GM23338 (cell line): ENCODE measurements around the gene CEP70. TPM values are rescaled to one million over a fixed set of nuclear protein-coding genes. Genes with fewer than 3 reads are reported as not detected.

Source experiments
- ATAC-seq: fragments of 200-7000 bp; cut with Tn5 transposase; 3 replicates; pipeline ENCODE4 v1.9.1; 2020
- DNase-seq: peaks from one replicate; pipeline ENCODE4 v3.0.0-alpha.2; 2015; ENCODE audit warnings: low spot score
- H2AFZ ChIP-seq: fragments of 200-600 bp; sonication (generic); 2 replicates; pipeline ENCODE4 v1.8.0; 2016; ENCODE audit warnings: antibody characterized with exemption, mild to moderate bottlenecking, moderate library complexity
- H3F3A ChIP-seq: fragments of 200-600 bp; sonication (generic); replicated peaks from 2 replicates; pipeline ENCODE4 v1.8.0; 2017; ENCODE audit warnings: antibody characterized with exemption, mixed run types, low read depth
- H3K27ac ChIP-seq: fragments of 200-600 bp; sonication (generic); 2 replicates; pipeline ENCODE4 v1.6.1; 2016; ENCODE audit warnings: low read depth
- H3K27me3 ChIP-seq: fragments of 200-600 bp; sonication (generic); 2 replicates; pipeline ENCODE4 v1.8.0; 2016; ENCODE audit warnings: mild to moderate bottlenecking, mixed run types, moderate library complexity; ENCODE audit not compliant: insufficient read depth
- H3K36me3 ChIP-seq: fragments of 200-600 bp; sonication (generic); 2 replicates; pipeline ENCODE4 v1.8.0; 2016; ENCODE audit warnings: mild to moderate bottlenecking; ENCODE audit not compliant: insufficient read depth
- H3K4me1 ChIP-seq: fragments of 200-600 bp; sonication (generic); 2 replicates; pipeline ENCODE4 v1.8.0; 2016; ENCODE audit warnings: mild to moderate bottlenecking, moderate library complexity; ENCODE audit not compliant: insufficient read depth
- H3K4me2 ChIP-seq: fragments of 200-600 bp; sonication (generic); 2 replicates; pipeline ENCODE4 v1.7.1; 2017; ENCODE audit warnings: mixed run types
- H3K4me3 ChIP-seq: fragments of 200-600 bp; sonication (generic); 2 replicates; pipeline ENCODE4 v1.6.1; 2016; ENCODE audit warnings: mixed run types
- H3K79me2 ChIP-seq: fragments of 200-600 bp; sonication (generic); replicated peaks from 2 replicates; pipeline ENCODE4 v1.8.0; 2017; ENCODE audit warnings: mild to moderate bottlenecking; ENCODE audit not compliant: insufficient read depth
- H3K9me2 ChIP-seq: fragments of 200-600 bp; sonication (generic); 2 replicates; pipeline ENCODE4 v1.8.0; 2017; ENCODE audit not compliant: insufficient read depth
- H4K20me1 ChIP-seq: fragments of 200-600 bp; sonication (generic); replicated peaks from 2 replicates; pipeline ENCODE4 v1.8.0; 2017; ENCODE audit warnings: mild to moderate bottlenecking; ENCODE audit not compliant: insufficient read depth
- H3K27ac Mint-ChIP-seq: 2 replicates; pipeline ENCODE4 v1.8.0; 2020; ENCODE audit warnings: inconsistent platforms, mild to moderate bottlenecking, moderate library complexity, mixed read lengths
- H3K27me3 Mint-ChIP-seq: 3 replicates; pipeline ENCODE4 v1.8.0; 2022; ENCODE audit warnings: low read depth, mild to moderate bottlenecking, moderate library complexity, mixed read lengths, inconsistent platforms; ENCODE audit not compliant: insufficient read depth, poor library complexity
- H3K36me3 Mint-ChIP-seq: 3 replicates; pipeline ENCODE4 v1.8.0; 2021; ENCODE audit warnings: low read depth, mild to moderate bottlenecking, inconsistent platforms, moderate library complexity, mixed read lengths
- H3K4me1 Mint-ChIP-seq: 3 replicates; pipeline ENCODE4 v1.8.0; 2020; ENCODE audit warnings: mild to moderate bottlenecking, inconsistent platforms, mixed read lengths
- H3K4me3 Mint-ChIP-seq: 3 replicates; pipeline ENCODE4 v1.8.0; 2021; ENCODE audit warnings: moderate library complexity, mild to moderate bottlenecking, inconsistent platforms, mixed read lengths
- H3K9me3 Mint-ChIP-seq: 3 replicates; pipeline ENCODE4 v1.8.0; 2020; ENCODE audit warnings: moderate library complexity, mild to moderate bottlenecking, inconsistent platforms, mixed read lengths
- CTCF ChIP-seq, 2 experiments: fragments of 200-600 bp in 1 of 2; sonication (generic) in 1 of 2; conservative IDR thresholded peaks; 2 replicates each; pipeline versions ENCODE4 v1.5.1 to v1.6.1; 2016 to 2017; ENCODE audit warnings: antibody characterized with exemption in 2 of 2, low read depth in 2 of 2, mild to moderate bottlenecking in 2 of 2, moderate library complexity in 1 of 2
- ZNF462 ChIP-seq: fragments of 250-450 bp; sonication (Bioruptor Pico); IDR thresholded peaks from 2 replicates; pipeline ENCODE4 v1.5.0; 2020; ENCODE audit warnings: mild to moderate bottlenecking, moderate library complexity
- polyA plus RNA-seq: library from polyadenylated mRNA; unstranded; fragments of >200 nt; fragmentation: Nextera tagmentation; extraction: Ambion mirVana; gene quantifications from 2 replicates; pipeline ENCODE4 v1.2.1, GENCODE V29; 2016
- total RNA-seq: library from RNA; depleted of rRNA; stranded (reverse); fragments of >200 nt; shearing (Covaris generic); gene quantifications from 2 replicates; pipeline ENCODE4 v1.2.3, GENCODE V29; 2014

Gene CEP70
- total and polyA plus RNA-seq, 2 experiments from 2014 or later = 28.8 to 31.4 TPM

GRCh38 chr3:138594935-138595610 is 1.0 kb upstream of the CEP70 start:
- Histone ChIP-seq H3K4me3 (no peak overlapping the region), H3K27me3 (no peaks in the 10 kb centered on the region), H3K4me1 (peaks cover 19% of the 10 kb centered on the region), H4K20me1 (no peaks in the 10 kb centered on the region), H3K36me3 (peaks cover 4% of the 10 kb centered on the region; the same call in 1 of the 2 replicates), H3F3A (no peaks in the 10 kb centered on the region), H3K27ac (no peak overlapping the region), H3K79me2 (peaks cover 9% of the 10 kb centered on the region; the same call in 1 of the 2 replicates), H3K9me2 (0 out of 2 replicates have a peak, but pooled peaks cover 4% of the 10 kb centered on the region), H3K4me2 (no peak overlapping the region), H2AFZ (peak overlapping the region; percentile 40; the same call in 1 of the 2 replicates)
- ATAC-seq (no peak), DNase-seq (no peak)
- Mint-ChIP-seq H3K4me3 (peak overlapping the region; percentile 91), H3K9me3 (peaks cover 11% of the 10 kb centered on the region; the same call in 1 of the 3 replicates), H3K27ac (peak overlapping the region; percentile 95), H3K4me1 (peaks cover 14% of the 10 kb centered on the region; the same call in 2 of the 3 replicates), H3K27me3 (peaks cover 8% of the 10 kb centered on the region), H3K36me3 (peaks cover under 1% of the 10 kb centered on the region; the same call in 1 of the 3 replicates)
- TF ChIP-seq CTCF (conservative IDR thresholded peaks at IDR 0.05; ENCODE audit: low read depth in 2 of 2) (no peak), ZNF462 (CRISPR knock-in tag) (0 out of 2 replicates have a peak, but pooled peaks have one; percentile 36)
